ENCODE results near the gene RASGRF1.
"Not testable (repeated sequence)": the region's sequence is repeated elsewhere in the genome, so short reads cannot be mapped to it uniquely, and the experiment has no call there.

The RASGRF1 gene

GRCh38 chr15:79035111-79035601, 55.4 kb downstream of the RASGRF1 start:
- DNase-seq, result no peak

GRCh38 chr15:79034284-79034683, 56.3 kb downstream of the RASGRF1 start:
- no peak for DNase-seq

- DNase-seq, result no peak
These were observed 57.9 kb downstream of the RASGRF1 start for GRCh38 chr15:79032656-79033055.

- no peak for DNase-seq
These were observed 58.8 kb downstream of the RASGRF1 start for GRCh38 chr15:79031821-79032220.

- DNase-seq, result no peak
These were observed 59.4 kb downstream of the RASGRF1 start for GRCh38 chr15:79031201-79031600.

GRCh38 chr15:79030470-79030869, 60.1 kb downstream of the RASGRF1 start:
- DNase-seq, result no peak

- peak; percentile 2 to 15 for DNase-seq
These were observed 62.1 kb downstream of the RASGRF1 start for GRCh38 chr15:79028411-79028964.

GRCh38 chr15:79027532-79028410, 62.8 kb downstream of the RASGRF1 start:
- DNase-seq, result no peak

GRCh38 chr15:79025802-79026201, 64.8 kb downstream of the RASGRF1 start:
- no peak for DNase-seq

- no peak for DNase-seq
These were observed 65.4 kb downstream of the RASGRF1 start for GRCh38 chr15:79025201-79025600.

GRCh38 chr15:79024493-79024892, 66.1 kb downstream of the RASGRF1 start:
- not testable (repeated sequence) for DNase-seq

GRCh38 chr15:79023918-79024317, 66.7 kb downstream of the RASGRF1 start:
- DNase-seq, result no peak

- DNase-seq, result no peak
These were observed 67.1 kb downstream of the RASGRF1 start for GRCh38 chr15:79023546-79023890.

GRCh38 chr15:79018960-79019359, 71.6 kb downstream of the RASGRF1 start:
- no peak for DNase-seq

- DNase-seq, result no peak
These were observed 72.6 kb downstream of the RASGRF1 start for GRCh38 chr15:79017953-79018352.

GRCh38 chr15:79016527-79017170, 73.9 kb downstream of the RASGRF1 start:
- no peak for DNase-seq

GRCh38 chr15:79015416-79015815, 75.2 kb downstream of the RASGRF1 start:
- DNase-seq, result no peak

- DNase-seq, result no peak
These were observed 80.3 kb downstream of the RASGRF1 start for GRCh38 chr15:79010278-79010677.

GRCh38 chr15:79009379-79009778, 81.2 kb downstream of the RASGRF1 start:
- DNase-seq, result no peak

GRCh38 chr15:79008659-79009058, 81.9 kb downstream of the RASGRF1 start:
- DNase-seq, result no peak

GRCh38 chr15:79007066-79007465, 83.5 kb downstream of the RASGRF1 start:
- no peak for DNase-seq

GRCh38 chr15:79006071-79006470, 84.5 kb downstream of the RASGRF1 start:
- DNase-seq, result no peak

GRCh38 chr15:79004336-79004735, 86.2 kb downstream of the RASGRF1 start:
- no peak for DNase-seq

- DNase-seq, result no peak
These were observed 86.7 kb downstream of the RASGRF1 start for GRCh38 chr15:79003896-79004295.
